A673 (cell line): ENCODE results near the gene NPW. TPM values are rescaled to one million over a fixed set of nuclear protein-coding genes. Genes with fewer than 3 reads are reported as not detected.

Experiments used
- BruUV-seq: library from RNA; stranded (reverse); fragments of 400-500 nt; replicated peaks from 2 replicates; lab custom pipeline; 2021; lab: Mats Ljungman, UMichigan
- CTCF ChIA-PET: fragments of 300-600 bp; sonication (Branson Sonifier 250); formaldehyde crosslinking; loops from one replicate; lab custom pipeline; 2022; ENCODE audit warnings: antibody characterized with exemption; lab: Charles Lee
- POLR2A ChIA-PET: fragments of 300-600 bp; sonication (Branson Sonifier 250); formaldehyde crosslinking; loops from one replicate; lab custom pipeline; 2022; ENCODE audit warnings: antibody characterized with exemption; ENCODE audit not compliant: low non-redundant PET; lab: Charles Lee
- DNase-seq: peaks from one replicate; pipeline ENCODE4 v3.0.0-alpha.2; 2015; ENCODE audit warnings: low spot score
- H3K27ac ChIP-seq: fragments of 200-600 bp; sonication (generic); 2 replicates; pipeline ENCODE4 v1.5.1; 2016; ENCODE audit warnings: mixed run types, low read depth, mild to moderate bottlenecking, mixed read lengths, antibody characterized with exemption, low read length; ENCODE audit not compliant: poor library complexity, severe bottlenecking
- H3K27me3 ChIP-seq: fragments of 200-600 bp; sonication (generic); replicated peaks from 2 replicates; pipeline ENCODE4 v1.6.1; 2017; ENCODE audit warnings: mixed run types, low read depth, mild to moderate bottlenecking, mixed read lengths, antibody characterized with exemption, low read length; ENCODE audit not compliant: insufficient read depth, poor library complexity
- H3K36me3 ChIP-seq: fragments of 200-600 bp; sonication (generic); 2 replicates; pipeline ENCODE4 v1.6.1; 2016; ENCODE audit warnings: mixed run types, mild to moderate bottlenecking, mixed read lengths, antibody characterized with exemption, low read length; ENCODE audit not compliant: insufficient read depth, poor library complexity, severe bottlenecking
- H3K4me1 ChIP-seq: fragments of 200-600 bp; sonication (generic); 2 replicates; pipeline ENCODE4 v1.6.1; 2017; ENCODE audit warnings: mixed run types, mild to moderate bottlenecking, mixed read lengths, antibody characterized with exemption, low read length; ENCODE audit not compliant: insufficient read depth, poor library complexity, severe bottlenecking
- H3K4me3 ChIP-seq: fragments of 200-600 bp; sonication (generic); 2 replicates; pipeline ENCODE4 v1.5.1; 2016; ENCODE audit warnings: low read depth, mixed run types, mild to moderate bottlenecking, mixed read lengths, low read length; ENCODE audit not compliant: poor library complexity, severe bottlenecking
- H3K9me3 ChIP-seq: fragments of 200-600 bp; sonication (generic); 2 replicates; pipeline ENCODE4 v1.6.1; 2016; ENCODE audit warnings: mixed run types, low read depth, mild to moderate bottlenecking, mixed read lengths, antibody characterized with exemption, low read length; ENCODE audit not compliant: poor library complexity, severe bottlenecking
- EZH2 ChIP-seq: fragments of 200-600 bp; sonication (generic); IDR thresholded peaks from 2 replicates; pipeline ENCODE4 v1.6.1; 2017; ENCODE audit warnings: borderline replicate concordance, low read depth, mild to moderate bottlenecking, mixed read lengths, antibody characterized with exemption, low read length; ENCODE audit not compliant: poor library complexity, severe bottlenecking
- intact Hi-C: fragments of 100-400 bp; cut with micrococcal nuclease; formaldehyde crosslinking; loops from one replicate; pipeline ENCODE4 v1.10.0; 2022; ENCODE audit not compliant: unreplicated experiment
- total RNA-seq: library from RNA; stranded (reverse); gene quantifications from 2 replicates; pipeline ENCODE4 v1.2.3, GENCODE V29; 2021
- TF ChIP-seq, protein P1 (sequence below): fragments of 300-800, 200-600 bp; sonication (generic); conservative IDR thresholded peaks from 2 replicates; pipeline ENCODE4 v1.5.1; 2017; ENCODE audit warnings: low read depth, mild to moderate bottlenecking, antibody characterized with exemption, low read length, moderate library complexity, mixed read lengths

Gene NPW
- total RNA-seq, 1 experiment from 2014 or later, result 96.5 TPM

DNA sequence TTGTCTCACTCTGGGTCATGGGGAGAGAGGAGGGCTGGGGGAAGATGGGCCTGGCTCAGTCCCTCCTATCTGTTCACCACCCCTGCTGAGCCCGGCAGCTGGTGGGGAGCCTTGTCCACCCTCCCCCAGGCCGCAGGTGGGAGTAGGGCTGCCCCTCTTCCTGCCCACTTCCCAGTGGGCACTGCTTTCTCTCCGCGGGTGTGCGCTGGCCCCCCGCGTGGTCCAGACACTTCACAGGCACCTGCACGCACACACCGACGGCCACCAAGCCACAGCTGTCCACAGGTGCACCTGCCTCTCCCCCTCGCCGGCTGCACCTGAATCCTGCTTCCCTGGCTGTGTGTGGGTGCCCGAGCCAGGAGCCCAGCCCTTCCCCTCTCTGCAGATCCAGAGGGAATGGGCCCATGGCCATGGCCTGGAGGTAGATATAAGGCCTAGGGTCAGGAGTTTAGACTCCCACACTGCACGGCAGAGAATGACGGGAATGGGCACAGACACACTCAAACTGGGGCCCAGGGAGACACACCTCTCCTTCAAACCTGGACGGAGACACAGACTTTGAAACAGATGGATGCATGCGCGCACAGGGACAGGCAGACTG lies 9.1 kb downstream of the NPW start:
- H3K9me3 ChIP-seq, result no peaks in the 10 kb centered on the region
- no peak overlapping the region for H3K27ac ChIP-seq
- no peaks in the 10 kb centered on the region for H3K27me3 ChIP-seq
- ChIA-PET POLR2A (no interaction called here), CTCF (no interaction called here)
- no peak for TF ChIP-seq EZH2
- TF ChIP-seq, protein P1, sequence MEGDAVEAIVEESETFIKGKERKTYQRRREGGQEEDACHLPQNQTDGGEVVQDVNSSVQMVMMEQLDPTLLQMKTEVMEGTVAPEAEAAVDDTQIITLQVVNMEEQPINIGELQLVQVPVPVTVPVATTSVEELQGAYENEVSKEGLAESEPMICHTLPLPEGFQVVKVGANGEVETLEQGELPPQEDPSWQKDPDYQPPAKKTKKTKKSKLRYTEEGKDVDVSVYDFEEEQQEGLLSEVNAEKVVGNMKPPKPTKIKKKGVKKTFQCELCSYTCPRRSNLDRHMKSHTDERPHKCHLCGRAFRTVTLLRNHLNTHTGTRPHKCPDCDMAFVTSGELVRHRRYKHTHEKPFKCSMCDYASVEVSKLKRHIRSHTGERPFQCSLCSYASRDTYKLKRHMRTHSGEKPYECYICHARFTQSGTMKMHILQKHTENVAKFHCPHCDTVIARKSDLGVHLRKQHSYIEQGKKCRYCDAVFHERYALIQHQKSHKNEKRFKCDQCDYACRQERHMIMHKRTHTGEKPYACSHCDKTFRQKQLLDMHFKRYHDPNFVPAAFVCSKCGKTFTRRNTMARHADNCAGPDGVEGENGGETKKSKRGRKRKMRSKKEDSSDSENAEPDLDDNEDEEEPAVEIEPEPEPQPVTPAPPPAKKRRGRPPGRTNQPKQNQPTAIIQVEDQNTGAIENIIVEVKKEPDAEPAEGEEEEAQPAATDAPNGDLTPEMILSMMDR, result no peak
- BruUV-seq, result no TSS peak
- no peak for DNase-seq
- H3K4me3 ChIP-seq, result no peak overlapping the region
- no peaks in the 10 kb centered on the region for H3K36me3 ChIP-seq
- H3K4me1 ChIP-seq, result peaks cover 21% of the 10 kb centered on the region
- intact Hi-C loops, result no loop called here

- Histone ChIP-seq H3K27me3 (no peaks in the 10 kb centered on the region), H3K36me3 (no peaks in the 10 kb centered on the region), H3K4me3 (no peak overlapping the region), H3K27ac (no peak overlapping the region), H3K4me1 (peaks cover 22% of the 10 kb centered on the region), H3K9me3 (no peaks in the 10 kb centered on the region)
- POLR2A ChIA-PET, result no interaction called here
- no peak for DNase-seq
- no TSS peak for BruUV-seq
- intact Hi-C loops, result no loop called here
- CTCF ChIA-PET, result no interaction called here
- TF ChIP-seq EZH2, result no peak
- TF ChIP-seq, protein P1, result no peak
Measured at GRCh38 chr16:2029350-2029749, 9.8 kb downstream of the NPW start.

- Histone ChIP-seq H3K27ac (no peak overlapping the region), H3K9me3 (no peaks in the 10 kb centered on the region), H3K4me1 (peaks cover 22% of the 10 kb centered on the region), H3K36me3 (no peaks in the 10 kb centered on the region), H3K4me3 (no peak overlapping the region), H3K27me3 (no peaks in the 10 kb centered on the region)
- CTCF ChIA-PET, result no interaction called here
- no TSS peak for BruUV-seq
- DNase-seq, result no peak
- TF ChIP-seq, protein P1, result no peak
- no peak for TF ChIP-seq EZH2
- intact Hi-C loops, result no loop called here
- POLR2A ChIA-PET, result no interaction called here
Measured at GRCh38 chr16:2030036-2030435, 10.5 kb downstream of the NPW start.
